ENCODE results near the gene CRLF1. TPM values are rescaled to one million over a fixed set of nuclear protein-coding genes. Genes with fewer than 3 reads are reported as not detected.

The CRLF1 gene
- total RNA-seq, 1 donor = 0.21 TPM

GRCh38 chr19:18644196-18645034 lies 37.8 kb upstream of the CRLF1 start:
- Histone ChIP-seq H3K4me3 (ENCODE audit: low read length) (no peak overlapping the region), H3K27me3 (ENCODE audit: insufficient read depth, low read length) (no peaks in the 10 kb centered on the region), H3K4me1 (ENCODE audit: insufficient read depth, low read length) (peaks cover 22% of the 10 kb centered on the region), H3K9me3 (ENCODE audit: low read depth, low read length) (no peaks in the 10 kb centered on the region)

- Histone ChIP-seq H3K4me3 (ENCODE audit: low read length) (no peak overlapping the region), H3K4me1 (ENCODE audit: insufficient read depth, low read length) (peaks cover 26% of the 10 kb centered on the region), H3K9me3 (ENCODE audit: low read depth, low read length) (no peaks in the 10 kb centered on the region), H3K27me3 (ENCODE audit: insufficient read depth, low read length) (no peaks in the 10 kb centered on the region)
Observed at GRCh38 chr19:18639706-18640243, 33.2 kb upstream of the CRLF1 start.

- Histone ChIP-seq H3K4me1 (ENCODE audit: insufficient read depth, low read length) (peaks cover 18% of the 10 kb centered on the region), H3K4me3 (ENCODE audit: low read length) (no peak overlapping the region), H3K9me3 (ENCODE audit: low read depth, low read length) (no peaks in the 10 kb centered on the region), H3K27me3 (ENCODE audit: insufficient read depth, low read length) (no peaks in the 10 kb centered on the region)
Observed at GRCh38 chr19:18637673-18638630, 31.4 kb upstream of the CRLF1 start.

GRCh38 chr19:18636969-18637629 lies 30.5 kb upstream of the CRLF1 start, which contains the start of gene KLHL26:
Gene KLHL26 (plus strand): TSS chr19:18637028. CDS start chr19:18637055, 27 bp downstream.
- H3K4me3 ChIP-seq (ENCODE audit: low read length) = peak within 1 kb of the TSS; percentile 59
- no peaks in the 10 kb centered on the region for H3K27me3 ChIP-seq (ENCODE audit: insufficient read depth, low read length)
- peaks cover 18% of the 10 kb centered on the region for H3K4me1 ChIP-seq (ENCODE audit: insufficient read depth, low read length)
- H3K9me3 ChIP-seq (ENCODE audit: low read depth, low read length) = no peaks in the 10 kb centered on the region

- Histone ChIP-seq H3K27me3 (ENCODE audit: insufficient read depth, low read length) (no peaks in the 10 kb centered on the region), H3K4me3 (ENCODE audit: low read length) (peak overlapping the region; percentile 41), H3K9me3 (ENCODE audit: low read depth, low read length) (no peaks in the 10 kb centered on the region), H3K4me1 (ENCODE audit: insufficient read depth, low read length) (peaks cover 18% of the 10 kb centered on the region)
Observed at GRCh38 chr19:18636183-18636968, 29.8 kb upstream of the CRLF1 start.

GRCh38 chr19:18635831-18636182 lies 29.2 kb upstream of the CRLF1 start:
- H3K4me1 ChIP-seq (ENCODE audit: insufficient read depth, low read length) = peaks cover 18% of the 10 kb centered on the region
- no peak overlapping the region for H3K4me3 ChIP-seq (ENCODE audit: low read length)
- no peaks in the 10 kb centered on the region for H3K27me3 ChIP-seq (ENCODE audit: insufficient read depth, low read length)
- no peaks in the 10 kb centered on the region for H3K9me3 ChIP-seq (ENCODE audit: low read depth, low read length)

GRCh38 chr19:18634612-18635297 lies 28.2 kb upstream of the CRLF1 start:
- H3K27me3 ChIP-seq (ENCODE audit: insufficient read depth, low read length) = no peaks in the 10 kb centered on the region
- H3K4me1 ChIP-seq (ENCODE audit: insufficient read depth, low read length) = peaks cover 18% of the 10 kb centered on the region
- no peak overlapping the region for H3K4me3 ChIP-seq (ENCODE audit: low read length)
- no peaks in the 10 kb centered on the region for H3K9me3 ChIP-seq (ENCODE audit: low read depth, low read length)

- Histone ChIP-seq H3K4me1 (ENCODE audit: insufficient read depth, low read length) (peaks cover 18% of the 10 kb centered on the region), H3K9me3 (ENCODE audit: low read depth, low read length) (no peaks in the 10 kb centered on the region), H3K4me3 (ENCODE audit: low read length) (no peak overlapping the region), H3K27me3 (ENCODE audit: insufficient read depth, low read length) (no peaks in the 10 kb centered on the region)
Observed at GRCh38 chr19:18633321-18633720, 26.7 kb upstream of the CRLF1 start.

GRCh38 chr19:18629166-18630088 lies 22.8 kb upstream of the CRLF1 start:
- Histone ChIP-seq H3K27me3 (ENCODE audit: insufficient read depth, low read length) (no peaks in the 10 kb centered on the region), H3K4me3 (ENCODE audit: low read length) (no peak overlapping the region), H3K4me1 (ENCODE audit: insufficient read depth, low read length) (no peaks in the 10 kb centered on the region), H3K9me3 (ENCODE audit: low read depth, low read length) (no peaks in the 10 kb centered on the region)

GRCh38 chr19:18626906-18627305 lies 20.3 kb upstream of the CRLF1 start:
- Histone ChIP-seq H3K27me3 (ENCODE audit: insufficient read depth, low read length) (no peaks in the 10 kb centered on the region), H3K4me1 (ENCODE audit: insufficient read depth, low read length) (no peaks in the 10 kb centered on the region), H3K9me3 (ENCODE audit: low read depth, low read length) (no peaks in the 10 kb centered on the region), H3K4me3 (ENCODE audit: low read length) (no peak overlapping the region)

GRCh38 chr19:18620902-18621301 lies 14.3 kb upstream of the CRLF1 start:
- Histone ChIP-seq H3K27me3 (ENCODE audit: insufficient read depth, low read length) (peaks cover 2% of the 10 kb centered on the region), H3K4me3 (ENCODE audit: low read length) (no peak overlapping the region), H3K4me1 (ENCODE audit: insufficient read depth, low read length) (no peaks in the 10 kb centered on the region), H3K9me3 (ENCODE audit: low read depth, low read length) (no peaks in the 10 kb centered on the region)

GRCh38 chr19:18620311-18620710 lies 13.7 kb upstream of the CRLF1 start:
- Histone ChIP-seq H3K9me3 (ENCODE audit: low read depth, low read length) (no peaks in the 10 kb centered on the region), H3K4me1 (ENCODE audit: insufficient read depth, low read length) (no peaks in the 10 kb centered on the region), H3K27me3 (ENCODE audit: insufficient read depth, low read length) (peaks cover 5% of the 10 kb centered on the region), H3K4me3 (ENCODE audit: low read length) (no peak overlapping the region)

- Histone ChIP-seq H3K4me1 (ENCODE audit: insufficient read depth, low read length) (no peaks in the 10 kb centered on the region), H3K4me3 (ENCODE audit: low read length) (no peak overlapping the region), H3K9me3 (ENCODE audit: low read depth, low read length) (no peaks in the 10 kb centered on the region), H3K27me3 (ENCODE audit: insufficient read depth, low read length) (peaks cover 21% of the 10 kb centered on the region)
Observed at GRCh38 chr19:18618236-18618635, 11.6 kb upstream of the CRLF1 start.

Data from mononuclear cell (primary cell).